HepG2 (cell line): ENCODE data around the gene ERBB4.

Experiments
- FOXA1 ChIP-seq, 2 experiments: fragments of 450-650 bp in 1 of 2; sonication (generic) in 1 of 2; formaldehyde crosslinking in 1 of 2; IDR thresholded peaks; 2 replicates each; pipeline versions ENCODE4 v1.4.0 to v1.6.1; 2016 to 2020; ENCODE audit warnings: missing genetic modification reagents in 1 of 2
- HNRNPUL1 ChIP-seq: fragments of 200-400 bp; formaldehyde crosslinking; IDR thresholded peaks from 2 replicates; pipeline ENCODE4 v1.6.1; 2017; ENCODE audit warnings: low read depth, mild to moderate bottlenecking, low read length, moderate library complexity
- PAF1 ChIP-seq: IDR thresholded peaks from 2 replicates; pipeline ENCODE4 v1.6.1; 2016; ENCODE audit warnings: missing genetic modification reagents, missing compliant biosample characterization
- POLR2A ChIP-seq, 2 experiments: IDR thresholded peaks; 2 replicates each; pipeline ENCODE4 v1.6.1; 2011; ENCODE audit warnings: low read depth in 2 of 2, low read length in 2 of 2, mild to moderate bottlenecking in 1 of 2, moderate library complexity in 1 of 2; ENCODE audit not compliant: insufficient read depth in 1 of 2
- TRIM24 ChIP-seq: sonication (generic); formaldehyde crosslinking; IDR thresholded peaks from 2 replicates; pipeline ENCODE4 v1.8.0; 2022; ENCODE audit warnings: mild to moderate bottlenecking, missing genetic modification reagents
- ZBTB7A ChIP-seq: sonication (generic); formaldehyde crosslinking; IDR thresholded peaks from 2 replicates; pipeline ENCODE4 v1.8.0; 2022; ENCODE audit warnings: mild to moderate bottlenecking, missing genetic modification reagents
- ZNF124 ChIP-seq: sonication (generic); formaldehyde crosslinking; IDR thresholded peaks from 2 replicates; pipeline ENCODE4 v1.4.0; 2020; ENCODE audit warnings: missing genetic modification reagents
- TF ChIP-seq, protein P1 (sequence below): sonication (generic); formaldehyde crosslinking; IDR thresholded peaks from 2 replicates; pipeline ENCODE4 v1.8.0; 2022; ENCODE audit warnings: missing genetic modification reagents, mild to moderate bottlenecking, inconsistent platforms, borderline replicate concordance
- TF ChIP-seq, protein P2 (sequence below): sonication (generic); formaldehyde crosslinking; IDR thresholded peaks from 2 replicates; pipeline ENCODE4 v1.5.0; 2020; ENCODE audit warnings: mild to moderate bottlenecking, missing genetic modification reagents, moderate library complexity

DNA sequence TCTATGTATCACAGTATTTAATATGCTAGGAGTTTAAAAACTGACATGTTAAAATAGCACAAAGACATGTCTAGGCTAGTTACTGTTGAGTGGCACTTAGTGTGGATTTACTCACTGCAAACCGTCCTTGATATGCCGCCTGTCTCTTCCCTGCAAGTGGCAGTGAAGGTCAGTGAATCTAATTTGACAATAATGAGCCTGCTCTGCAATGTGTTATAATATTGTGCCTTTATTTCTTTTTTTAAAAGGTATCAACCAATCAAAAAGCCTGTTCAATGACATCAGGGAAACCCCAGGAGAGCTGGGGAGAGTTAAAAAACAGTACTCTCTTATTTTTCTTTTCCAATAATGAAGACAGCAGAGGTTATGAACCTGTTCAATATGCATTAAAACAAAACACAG is 384.1 kb downstream of the ERBB4 start:
- TF ChIP-seq POLR2A (IDR thresholded peaks at IDR 0.05; ENCODE audit: insufficient read depth in 1 of 2, low read depth in 2 of 2, low read length in 2 of 2), result no peak
- no peak for TF ChIP-seq HNRNPUL1
- TF ChIP-seq, protein P1, sequence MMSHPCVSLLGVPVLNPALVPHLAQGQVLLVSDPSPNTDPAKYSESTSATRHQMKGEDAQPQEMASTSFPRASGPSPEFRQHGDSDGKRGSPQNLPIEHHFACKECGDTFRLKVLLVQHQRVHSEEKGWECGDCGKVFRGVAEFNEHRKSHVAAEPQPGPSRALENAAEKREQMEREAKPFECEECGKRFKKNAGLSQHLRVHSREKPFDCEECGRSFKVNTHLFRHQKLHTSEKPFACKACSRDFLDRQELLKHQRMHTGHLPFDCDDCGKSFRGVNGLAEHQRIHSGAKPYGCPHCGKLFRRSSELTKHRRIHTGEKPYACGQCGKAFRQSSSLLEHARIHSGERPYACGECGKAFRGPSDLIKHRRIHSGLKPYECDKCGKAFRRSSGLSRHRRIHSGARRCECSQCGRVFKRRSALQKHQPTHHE (CRISPR knock-in tag), result no peak
- no peak for TF ChIP-seq ZNF124 (CRISPR knock-in tag)
- no peak for TF ChIP-seq TRIM24
- TF ChIP-seq FOXA1 (IDR thresholded peaks at IDR 0.05), result no peak
- no peak for TF ChIP-seq FOXA1 (CRISPR knock-in tag; IDR thresholded peaks at IDR 0.05)
- TF ChIP-seq PAF1 (CRISPR knock-in tag), result no peak
- TF ChIP-seq, protein P2, sequence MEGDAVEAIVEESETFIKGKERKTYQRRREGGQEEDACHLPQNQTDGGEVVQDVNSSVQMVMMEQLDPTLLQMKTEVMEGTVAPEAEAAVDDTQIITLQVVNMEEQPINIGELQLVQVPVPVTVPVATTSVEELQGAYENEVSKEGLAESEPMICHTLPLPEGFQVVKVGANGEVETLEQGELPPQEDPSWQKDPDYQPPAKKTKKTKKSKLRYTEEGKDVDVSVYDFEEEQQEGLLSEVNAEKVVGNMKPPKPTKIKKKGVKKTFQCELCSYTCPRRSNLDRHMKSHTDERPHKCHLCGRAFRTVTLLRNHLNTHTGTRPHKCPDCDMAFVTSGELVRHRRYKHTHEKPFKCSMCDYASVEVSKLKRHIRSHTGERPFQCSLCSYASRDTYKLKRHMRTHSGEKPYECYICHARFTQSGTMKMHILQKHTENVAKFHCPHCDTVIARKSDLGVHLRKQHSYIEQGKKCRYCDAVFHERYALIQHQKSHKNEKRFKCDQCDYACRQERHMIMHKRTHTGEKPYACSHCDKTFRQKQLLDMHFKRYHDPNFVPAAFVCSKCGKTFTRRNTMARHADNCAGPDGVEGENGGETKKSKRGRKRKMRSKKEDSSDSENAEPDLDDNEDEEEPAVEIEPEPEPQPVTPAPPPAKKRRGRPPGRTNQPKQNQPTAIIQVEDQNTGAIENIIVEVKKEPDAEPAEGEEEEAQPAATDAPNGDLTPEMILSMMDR (CRISPR knock-in tag), result no peak
- no peak for TF ChIP-seq ZBTB7A (CRISPR knock-in tag)
